Measurements from ENCODE around the gene TBCK. TPM values are rescaled to one million over a fixed set of nuclear protein-coding genes. Genes with fewer than 3 reads are reported as not detected.
A peak's percentile ranks its signal among the peaks of the same experiment; 100 is the strongest.

Gene TBCK
- total RNA-seq, 2 donors from 2014 or later: 32.9 to 46.3 TPM

DNA sequence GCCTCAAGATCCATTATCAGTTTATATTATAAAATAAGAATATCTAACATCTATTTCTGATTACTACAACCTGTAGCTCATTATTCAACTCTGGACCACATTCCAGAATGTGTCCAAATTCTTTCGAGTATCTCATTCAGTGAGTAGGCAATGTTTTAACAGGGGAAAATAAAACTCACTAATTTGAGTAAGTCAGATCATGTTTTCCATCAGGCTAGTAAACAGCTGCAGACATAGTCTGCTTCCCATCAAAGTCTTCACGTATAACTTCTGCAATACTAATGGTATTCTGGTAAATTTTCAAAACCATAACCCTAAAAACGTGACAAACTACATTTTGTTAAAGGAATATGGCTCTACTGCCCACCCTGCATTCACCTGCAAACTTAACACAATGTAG is 31.8 kb downstream of the TBCK start:
- Histone ChIP-seq H3K36me3 (peaks cover 5% of the 10 kb centered on the region), H3K27me3 (replicated peaks; ENCODE audit: insufficient read depth) (no peaks in the 10 kb centered on the region), H3K9me3 (no peaks in the 10 kb centered on the region), H3K4me3 (no peak overlapping the region), H3K4me1 (ENCODE audit: control insufficient read depth in 1 of 2, low read depth in 2 of 2) (peaks cover 0 to 6% of the 10 kb centered on the region in 2 donors), H3K27ac (no peak overlapping the region)
- ATAC-seq (ENCODE audit: insufficient number of reproducible peaks, low FRiP score, low read depth): no peak
- DNase-seq (ENCODE audit: low spot score): no peak
- no peak for TF ChIP-seq CTCF (IDR thresholded peaks at IDR 0.05)

- no peak for TF ChIP-seq CTCF (IDR thresholded peaks at IDR 0.05)
- no peak overlapping the region for H3K4me3 ChIP-seq
- no peaks in the 10 kb centered on the region for H3K9me3 ChIP-seq
- H3K4me1 ChIP-seq (ENCODE audit: control insufficient read depth in 1 of 2, low read depth in 2 of 2): peaks cover 3 to 5% of the 10 kb centered on the region in 2 donors
- H3K36me3 ChIP-seq: no peaks in the 10 kb centered on the region
- H3K27ac ChIP-seq: peak overlapping the region in 1 of 2 donors; percentile 13
- no peak for DNase-seq (ENCODE audit: low spot score)
- no peaks in the 10 kb centered on the region for H3K27me3 ChIP-seq (replicated peaks; ENCODE audit: insufficient read depth)
- ATAC-seq (ENCODE audit: insufficient number of reproducible peaks, low FRiP score, low read depth): no peak
Observed at GRCh38 chr4:106277140-106277675, 38.8 kb downstream of the TBCK start.

GRCh38 chr4:106273831-106274230 is 42.2 kb downstream of the TBCK start:
- peaks cover 12 to 27% of the 10 kb centered on the region in 2 donors for H3K4me1 ChIP-seq (ENCODE audit: control insufficient read depth in 1 of 2, low read depth in 2 of 2)
- H3K27me3 ChIP-seq (replicated peaks; ENCODE audit: insufficient read depth): no peaks in the 10 kb centered on the region
- H3K27ac ChIP-seq: no peak overlapping the region
- DNase-seq (ENCODE audit: low spot score) (no peak), ATAC-seq (ENCODE audit: insufficient number of reproducible peaks, low FRiP score, low read depth) (no peak)
- no peaks in the 10 kb centered on the region for H3K36me3 ChIP-seq
- no peak for TF ChIP-seq CTCF (IDR thresholded peaks at IDR 0.05)
- H3K4me3 ChIP-seq: no peak overlapping the region
- no peaks in the 10 kb centered on the region for H3K9me3 ChIP-seq

GRCh38 chr4:106270736-106271135 is 45.3 kb downstream of the TBCK start:
- ATAC-seq (ENCODE audit: insufficient number of reproducible peaks, low FRiP score, low read depth): no peak

GRCh38 chr4:106269711-106270110 is 46.3 kb downstream of the TBCK start:
- Histone ChIP-seq H3K4me1 (ENCODE audit: control insufficient read depth in 1 of 2, low read depth in 2 of 2) (peaks cover 9 to 31% of the 10 kb centered on the region in 2 donors), H3K9me3 (no peaks in the 10 kb centered on the region), H3K4me3 (no peak overlapping the region), H3K36me3 (no peaks in the 10 kb centered on the region), H3K27ac (no peak overlapping the region), H3K27me3 (replicated peaks; ENCODE audit: insufficient read depth) (no peaks in the 10 kb centered on the region)
- DNase-seq (ENCODE audit: low spot score): no peak
- no peak for ATAC-seq (ENCODE audit: insufficient number of reproducible peaks, low FRiP score, low read depth)
- no peak for TF ChIP-seq CTCF (IDR thresholded peaks at IDR 0.05)

More at GRCh38 chr4:106270736-106271135, 45.3 kb downstream of the TBCK start:
- no peaks in the 10 kb centered on the region for H3K27me3 ChIP-seq (replicated peaks; ENCODE audit: insufficient read depth)
- no peaks in the 10 kb centered on the region for H3K9me3 ChIP-seq
- no peak overlapping the region for H3K4me3 ChIP-seq
- no peak for DNase-seq (ENCODE audit: low spot score)
- H3K4me1 ChIP-seq (ENCODE audit: control insufficient read depth in 1 of 2, low read depth in 2 of 2): peaks cover 9 to 31% of the 10 kb centered on the region in 2 donors
- H3K36me3 ChIP-seq: no peaks in the 10 kb centered on the region
- peak overlapping the region in 1 of 2 donors; percentile 28 for H3K27ac ChIP-seq
- no peak for TF ChIP-seq CTCF (IDR thresholded peaks at IDR 0.05)
